GM11168 (cell line): ENCODE results near the gene ABHD14A.
"Not testable (repeated sequence)": the region's sequence is repeated elsewhere in the genome, so short reads cannot be mapped to it uniquely, and the experiment has no call there.

Experiments used
- in situ Hi-C: fragments of 300-500 bp; cut with MboI; formaldehyde crosslinking; loops from one replicate; pipeline ENCODE4 v1.12.0; 2022; ENCODE audit warnings: low sequenced_read_pairs; ENCODE audit not compliant: unreplicated experiment

ABHD14A gene

DNA sequence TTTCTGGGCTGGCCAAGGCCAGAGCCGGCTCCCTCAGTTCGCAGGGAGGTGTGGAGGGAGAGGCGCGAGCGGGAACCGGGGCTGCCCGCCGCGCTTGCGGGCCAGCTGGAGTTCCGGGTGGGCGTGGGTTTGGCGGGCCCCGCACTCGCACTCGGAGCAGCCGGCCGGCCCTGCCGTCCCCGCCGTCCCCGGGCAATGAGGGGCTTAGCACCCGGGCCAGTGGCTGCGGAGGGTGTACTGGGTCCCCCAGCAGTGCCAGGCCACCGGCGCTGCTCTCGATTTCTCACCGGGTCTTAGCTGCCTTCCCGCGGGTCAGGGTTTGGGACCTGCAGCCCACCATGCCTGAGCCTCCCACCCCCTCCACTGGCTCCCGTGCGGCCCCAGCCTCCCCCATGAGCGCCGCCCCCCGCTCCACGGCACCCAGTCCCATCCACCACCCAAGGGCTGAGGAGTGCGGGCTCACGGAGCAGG, 15.7 kb downstream of the ABHD14A start:
- in situ Hi-C loops: not testable (repeated sequence)

GRCh38 chr3:51992017-51992682, 17.3 kb downstream of the ABHD14A start:
- in situ Hi-C loops: no loop called here

GRCh38 chr3:51993657-51994056, 18.8 kb downstream of the ABHD14A start:
- in situ Hi-C loops: not testable (repeated sequence)

DNA sequence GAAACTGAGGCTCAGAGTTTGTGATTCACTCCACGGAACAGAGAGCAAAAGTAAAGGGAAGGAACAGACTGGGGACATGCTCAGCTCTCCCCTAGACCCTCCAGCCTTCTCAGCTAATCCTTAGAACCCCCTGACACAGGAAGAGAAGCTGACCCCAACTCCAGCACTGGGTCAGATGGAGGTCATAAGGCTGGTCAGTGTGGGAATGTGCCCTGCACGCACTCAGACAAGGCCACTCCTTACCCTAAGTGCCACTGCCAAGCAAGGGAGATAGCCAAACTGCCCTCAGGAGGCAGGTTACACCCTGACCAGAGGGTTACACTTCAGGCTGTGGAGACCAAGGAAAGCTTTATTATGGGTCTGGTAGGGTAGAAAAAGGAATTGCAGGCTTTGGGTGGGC, 19.7 kb downstream of the ABHD14A start:
- in situ Hi-C loops: no loop called here

DNA sequence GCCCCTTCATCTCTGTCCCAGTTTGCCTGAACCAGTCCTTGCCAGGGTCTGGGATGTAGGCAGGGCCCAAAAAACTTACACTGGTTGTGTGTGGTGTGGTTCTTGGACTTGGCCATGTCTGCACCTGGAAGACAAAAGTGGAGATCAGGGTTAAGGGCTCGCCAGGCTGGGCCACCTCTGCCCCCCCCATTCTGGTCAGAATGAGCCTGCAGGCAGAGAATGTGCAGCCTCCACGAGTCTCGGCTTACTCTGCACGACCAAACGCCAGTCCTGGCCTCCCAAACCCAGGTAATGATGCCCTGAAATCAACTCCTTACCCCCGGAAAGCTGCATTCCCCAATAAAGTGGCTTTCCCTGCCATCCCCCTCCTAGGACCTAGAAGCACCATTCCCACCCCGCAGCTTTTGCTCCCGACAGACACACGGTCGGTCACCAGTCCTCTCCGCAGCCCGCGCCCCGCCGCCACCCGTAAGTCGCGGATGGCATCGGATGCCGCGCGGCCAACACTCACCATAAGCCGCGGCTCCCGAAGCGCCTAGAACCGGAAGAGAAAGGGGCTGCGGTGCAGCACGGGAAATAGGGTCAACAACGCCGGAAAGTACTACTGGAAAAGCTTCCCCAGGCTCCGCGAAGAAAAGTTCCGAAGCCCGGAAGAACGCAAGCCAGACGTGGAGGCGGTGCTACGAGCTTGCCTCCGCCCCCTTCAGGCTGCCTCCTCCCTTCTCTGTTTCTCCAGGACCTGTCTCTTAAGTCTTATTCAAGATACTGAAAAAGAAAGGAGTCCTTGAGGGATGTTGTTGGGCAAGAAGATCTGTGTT, 20.7 kb downstream of the ABHD14A start, which contains the start of gene RPL29:
RPL29 (minus strand) TSS at position 550 of the 818 bp plus-strand sequence; CDS start at position 116, 434 bp downstream.
- in situ Hi-C loops: no loop called here

GRCh38 chr3:51997172-51997571, 22.3 kb downstream of the ABHD14A start:
- in situ Hi-C loops: no loop called here

GRCh38 chr3:51997935-51998596, 23.2 kb downstream of the ABHD14A start:
- in situ Hi-C loops: no loop called here

GRCh38 chr3:51998774-51999173, 23.9 kb downstream of the ABHD14A start:
- in situ Hi-C loops: no loop called here

DNA sequence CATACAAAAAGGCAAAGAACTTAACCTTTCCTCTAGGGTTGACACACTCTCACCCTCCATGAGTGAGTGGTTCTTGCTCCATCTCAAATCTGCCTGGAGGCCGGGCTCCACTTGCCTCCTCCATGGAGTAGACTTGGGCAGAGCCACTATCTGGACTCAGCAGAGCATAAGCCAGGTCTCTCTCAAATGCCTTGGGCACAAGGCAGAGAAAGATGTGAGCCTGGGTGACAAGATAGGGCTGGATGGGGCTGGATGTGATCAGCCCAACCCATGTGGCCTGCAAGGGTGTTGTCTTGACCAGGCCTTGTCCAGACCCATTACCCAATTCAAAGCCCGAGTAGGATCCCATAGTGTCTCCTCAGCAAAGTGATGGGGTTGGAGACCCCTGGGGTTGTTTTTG, 25.0 kb downstream of the ABHD14A start:
- in situ Hi-C loops: loop anchor here (5.0 kb wide), 1 partner anchor 142 kb away; no protein-coding TSS in a partner anchor

DNA sequence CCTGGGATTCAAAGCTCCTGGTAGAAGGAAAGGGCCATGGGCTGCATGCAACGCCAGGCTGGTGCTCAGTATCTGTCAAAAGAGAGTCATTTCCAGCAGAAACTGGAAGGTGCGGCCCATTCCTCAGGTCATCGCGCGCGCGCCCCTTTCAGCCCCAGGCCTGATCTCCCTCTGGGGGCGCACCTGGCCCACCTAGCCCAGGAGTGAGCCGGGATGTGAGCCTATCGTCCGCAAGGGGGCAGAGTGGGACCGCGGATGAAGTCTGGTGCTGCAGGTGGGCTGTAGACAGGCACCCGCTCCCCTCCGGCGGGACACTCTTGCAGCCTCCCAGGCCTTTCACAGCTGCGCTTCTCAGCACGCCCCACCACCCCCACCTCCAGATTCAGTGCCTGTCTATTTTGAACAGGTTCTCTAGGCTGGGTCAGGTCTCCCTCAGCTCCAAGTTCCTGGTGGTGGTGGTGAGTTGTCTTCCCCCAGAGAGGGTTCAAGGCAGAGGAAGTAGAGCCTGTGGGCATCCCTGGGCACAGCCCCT, 26.6 kb downstream of the ABHD14A start:
- in situ Hi-C loops: loop anchor here (5.0 kb wide), 1 partner anchor 141 kb away; no protein-coding TSS in a partner anchor

GRCh38 chr3:52002748-52003147, 27.9 kb downstream of the ABHD14A start:
- in situ Hi-C loops: loop anchor here (5.0 kb wide), 1 partner anchor 140 kb away; no protein-coding TSS in a partner anchor

- in situ Hi-C loops: loop anchor here (5.0 kb wide), 1 partner anchor 138 kb away; no protein-coding TSS in a partner anchor
These were observed 29.4 kb downstream of the ABHD14A start for GRCh38 chr3:52004163-52004787.

DNA sequence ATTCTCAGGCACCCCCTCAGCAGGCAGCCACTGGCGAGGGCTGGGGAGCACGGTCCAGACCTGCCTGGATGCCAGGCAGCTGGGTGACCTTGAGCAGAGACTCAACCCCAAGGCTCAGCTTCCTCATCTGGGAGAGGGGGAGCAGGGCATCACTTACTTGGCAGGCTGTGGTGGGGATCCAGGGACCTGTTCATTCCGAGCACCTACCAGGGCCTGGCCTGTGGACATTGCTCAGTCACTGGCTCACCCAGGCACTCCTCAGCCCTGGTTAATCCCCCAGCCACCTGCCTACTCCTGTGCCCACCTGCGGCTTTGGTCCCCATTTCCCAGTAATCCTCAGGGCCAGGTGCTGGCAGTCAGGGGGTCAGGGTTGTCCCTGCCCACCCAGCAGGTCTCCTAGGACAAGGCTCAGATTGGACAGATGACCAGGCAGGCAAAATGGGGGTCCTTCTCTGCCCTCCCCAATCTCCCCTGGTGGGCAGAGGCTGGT, 30.1 kb downstream of the ABHD14A start:
- in situ Hi-C loops: loop anchor here (5.0 kb wide), 1 partner anchor 137 kb away; no protein-coding TSS in a partner anchor

GRCh38 chr3:52005571-52005986, 30.7 kb downstream of the ABHD14A start:
- in situ Hi-C loops: no loop called here

GRCh38 chr3:52006017-52006819, 31.4 kb downstream of the ABHD14A start:
- in situ Hi-C loops: no loop called here

GRCh38 chr3:52006820-52007133, 31.9 kb downstream of the ABHD14A start:
- in situ Hi-C loops: no loop called here

GRCh38 chr3:52007291-52007690, 32.4 kb downstream of the ABHD14A start:
- in situ Hi-C loops: no loop called here

DNA sequence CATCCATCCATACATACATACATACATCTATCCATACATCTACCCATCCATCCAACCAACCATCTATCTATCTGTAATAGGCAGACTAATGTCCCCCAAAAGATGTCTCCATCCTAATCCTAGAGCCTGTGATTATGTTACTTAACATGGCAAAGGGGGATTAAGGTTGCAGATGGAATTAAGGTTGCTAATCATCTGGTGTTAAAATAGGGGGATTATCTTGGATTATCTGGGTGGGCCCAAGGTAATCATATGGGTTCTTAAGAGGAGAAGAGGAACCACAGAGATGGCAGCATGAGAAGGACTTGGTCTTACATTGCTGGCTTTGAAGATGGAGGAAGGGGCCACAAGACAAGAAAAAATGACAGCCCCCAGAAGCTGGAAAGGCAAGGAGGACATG, 35.6 kb downstream of the ABHD14A start:
- in situ Hi-C loops: no loop called here

DNA sequence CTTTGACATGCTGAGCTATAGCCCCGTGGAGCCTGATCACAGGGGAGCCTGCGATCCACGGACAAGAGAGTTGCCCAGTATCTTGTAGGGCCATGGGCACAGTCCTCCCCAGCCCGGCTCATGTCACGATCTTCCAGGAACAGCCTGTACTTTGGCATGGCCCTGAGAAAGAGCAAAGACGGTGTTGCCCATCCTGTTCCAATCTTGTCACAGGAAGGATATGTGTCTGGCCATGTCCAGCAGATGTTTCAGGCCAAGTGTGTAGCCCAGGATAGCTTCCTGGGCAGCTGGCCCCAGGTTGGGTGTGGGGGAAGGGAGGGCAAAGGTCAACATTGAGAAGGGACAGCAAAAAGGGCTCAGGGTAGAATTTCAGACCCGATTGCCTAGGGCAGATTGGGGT, 37.8 kb downstream of the ABHD14A start:
- in situ Hi-C loops: no loop called here
